ENCODE data around the gene CGNL1. TPM values are rescaled to one million over a fixed set of nuclear protein-coding genes. Genes with fewer than 3 reads are reported as not detected.

CGNL1 gene
- total RNA-seq, 1 donor from 2014 or later: 3.0 TPM

GRCh38 chr15:57521503-57521902 lies 145.2 kb downstream of the CGNL1 start:
- no peak for DNase-seq (ENCODE audit: low spot score)
- no peak overlapping the region for H3K27ac Mint-ChIP-seq
- no peaks in the 10 kb centered on the region for H3K36me3 ChIP-seq
- no peaks in the 10 kb centered on the region for H3K9me3 Mint-ChIP-seq
- no peak overlapping the region for H3K4me2 ChIP-seq
- no peaks in the 10 kb centered on the region for H3K9me3 ChIP-seq (ENCODE audit: low read depth)
- no peaks in the 10 kb centered on the region for H3K79me2 ChIP-seq (ENCODE audit: low read depth)
- H3K9ac ChIP-seq: no peak overlapping the region
- TF ChIP-seq, protein P1, sequence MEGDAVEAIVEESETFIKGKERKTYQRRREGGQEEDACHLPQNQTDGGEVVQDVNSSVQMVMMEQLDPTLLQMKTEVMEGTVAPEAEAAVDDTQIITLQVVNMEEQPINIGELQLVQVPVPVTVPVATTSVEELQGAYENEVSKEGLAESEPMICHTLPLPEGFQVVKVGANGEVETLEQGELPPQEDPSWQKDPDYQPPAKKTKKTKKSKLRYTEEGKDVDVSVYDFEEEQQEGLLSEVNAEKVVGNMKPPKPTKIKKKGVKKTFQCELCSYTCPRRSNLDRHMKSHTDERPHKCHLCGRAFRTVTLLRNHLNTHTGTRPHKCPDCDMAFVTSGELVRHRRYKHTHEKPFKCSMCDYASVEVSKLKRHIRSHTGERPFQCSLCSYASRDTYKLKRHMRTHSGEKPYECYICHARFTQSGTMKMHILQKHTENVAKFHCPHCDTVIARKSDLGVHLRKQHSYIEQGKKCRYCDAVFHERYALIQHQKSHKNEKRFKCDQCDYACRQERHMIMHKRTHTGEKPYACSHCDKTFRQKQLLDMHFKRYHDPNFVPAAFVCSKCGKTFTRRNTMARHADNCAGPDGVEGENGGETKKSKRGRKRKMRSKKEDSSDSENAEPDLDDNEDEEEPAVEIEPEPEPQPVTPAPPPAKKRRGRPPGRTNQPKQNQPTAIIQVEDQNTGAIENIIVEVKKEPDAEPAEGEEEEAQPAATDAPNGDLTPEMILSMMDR (IDR thresholded peaks at IDR 0.05): no peak
- TF ChIP-seq EZH2 (IDR thresholded peaks at IDR 0.05): no peak
- no peak for TF ChIP-seq EZH2phosphoT487 (IDR thresholded peaks at IDR 0.05)
- H3K27me3 Mint-ChIP-seq (ENCODE audit: insufficient read depth, low read depth): no peaks in the 10 kb centered on the region
- no peaks in the 10 kb centered on the region for H3K4me1 ChIP-seq
- H3K4me3 ChIP-seq: no peak overlapping the region
- H4K20me1 ChIP-seq (ENCODE audit: low read depth): no peaks in the 10 kb centered on the region
- no peak overlapping the region for H3K27ac ChIP-seq
- H3K27me3 ChIP-seq: no peaks in the 10 kb centered on the region
- H3K36me3 Mint-ChIP-seq: no peaks in the 10 kb centered on the region
- H3K4me1 Mint-ChIP-seq: peaks cover 5% of the 10 kb centered on the region
- peaks cover 6% of the 10 kb centered on the region for H3F3A ChIP-seq (ENCODE audit: low read depth)
- no peak overlapping the region for H2AFZ ChIP-seq (replicated peaks)
- no peak overlapping the region for H3K4me3 Mint-ChIP-seq

DNA sequence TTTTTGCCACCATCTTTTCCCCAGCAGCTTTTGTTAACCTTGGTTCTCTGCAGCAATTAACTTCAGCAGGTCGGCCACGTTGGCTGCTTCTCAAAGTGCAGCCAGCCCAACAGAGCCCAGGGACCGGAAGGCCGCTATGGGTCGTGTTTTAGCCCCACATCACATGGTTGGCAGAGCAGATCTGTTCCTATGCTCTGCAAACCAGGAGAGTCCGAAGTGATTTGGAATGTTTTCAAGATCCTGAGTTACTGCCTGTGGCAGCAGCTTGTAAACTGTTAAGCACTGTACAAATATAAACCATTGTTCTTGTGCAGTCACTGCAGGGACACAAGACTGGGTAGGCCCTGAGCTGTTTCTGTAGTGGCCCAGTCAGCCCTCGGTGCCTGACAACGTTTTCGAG lies 145.8 kb downstream of the CGNL1 start:
- peaks cover 1% of the 10 kb centered on the region for H3K27me3 Mint-ChIP-seq (ENCODE audit: insufficient read depth, low read depth)
- Histone ChIP-seq H3K27ac (no peak overlapping the region), H3K79me2 (ENCODE audit: low read depth) (no peaks in the 10 kb centered on the region), H3K27me3 (no peaks in the 10 kb centered on the region), H2AFZ (replicated peaks) (no peak overlapping the region), H3K9me3 (ENCODE audit: low read depth) (no peaks in the 10 kb centered on the region), H3K9ac (no peak overlapping the region), H3F3A (ENCODE audit: low read depth) (peaks cover 12% of the 10 kb centered on the region), H3K36me3 (no peaks in the 10 kb centered on the region), H3K4me2 (no peak overlapping the region), H4K20me1 (ENCODE audit: low read depth) (no peaks in the 10 kb centered on the region), H3K4me1 (no peaks in the 10 kb centered on the region), H3K4me3 (no peak overlapping the region)
- no peaks in the 10 kb centered on the region for H3K9me3 Mint-ChIP-seq
- H3K36me3 Mint-ChIP-seq: no peaks in the 10 kb centered on the region
- no peak for DNase-seq (ENCODE audit: low spot score)
- no peak overlapping the region for H3K27ac Mint-ChIP-seq
- TF ChIP-seq, protein P1 (IDR thresholded peaks at IDR 0.05): no peak
- no peak for TF ChIP-seq EZH2 (IDR thresholded peaks at IDR 0.05)
- TF ChIP-seq EZH2phosphoT487 (IDR thresholded peaks at IDR 0.05): no peak
- H3K4me3 Mint-ChIP-seq: no peak overlapping the region
- H3K4me1 Mint-ChIP-seq: peaks cover 10% of the 10 kb centered on the region

GRCh38 chr15:57525581-57525980 lies 149.3 kb downstream of the CGNL1 start:
- Histone ChIP-seq H3K4me2 (no peak overlapping the region), H3K36me3 (no peaks in the 10 kb centered on the region), H3K9me3 (ENCODE audit: low read depth) (no peaks in the 10 kb centered on the region), H2AFZ (replicated peaks) (no peak overlapping the region), H3K4me3 (no peak overlapping the region), H3K27ac (no peak overlapping the region), H3F3A (ENCODE audit: low read depth) (peaks cover 15% of the 10 kb centered on the region), H3K79me2 (ENCODE audit: low read depth) (no peaks in the 10 kb centered on the region), H3K9ac (no peak overlapping the region), H3K27me3 (no peaks in the 10 kb centered on the region), H3K4me1 (peaks cover 8% of the 10 kb centered on the region), H4K20me1 (ENCODE audit: low read depth) (no peaks in the 10 kb centered on the region)
- Mint-ChIP-seq H3K9me3 (no peaks in the 10 kb centered on the region), H3K27me3 (ENCODE audit: insufficient read depth, low read depth) (peaks cover 9% of the 10 kb centered on the region), H3K4me3 (no peak overlapping the region), H3K36me3 (no peaks in the 10 kb centered on the region), H3K4me1 (peaks cover 20% of the 10 kb centered on the region), H3K27ac (no peak overlapping the region)
- no peak for DNase-seq (ENCODE audit: low spot score)
- TF ChIP-seq, protein P1 (IDR thresholded peaks at IDR 0.05): no peak
- no peak for TF ChIP-seq EZH2phosphoT487 (IDR thresholded peaks at IDR 0.05)
- no peak for TF ChIP-seq EZH2 (IDR thresholded peaks at IDR 0.05)
